IPS-15b (cell line): ENCODE results near the gene SLC33A1.

ENCODE experiments used
- H3K27me3 ChIP-seq: one replicate; pipeline ENCODE4 v1.6.1; 2013; ENCODE audit warnings: low read length; ENCODE audit not compliant: control insufficient read depth, insufficient read depth
- H3K36me3 ChIP-seq: one replicate; pipeline ENCODE4 v1.6.1; 2013; ENCODE audit warnings: low read length; ENCODE audit not compliant: control insufficient read depth, insufficient read depth
- H3K4me1 ChIP-seq: one replicate; pipeline ENCODE4 v1.6.1; 2013; ENCODE audit warnings: mild to moderate bottlenecking, low read length; ENCODE audit not compliant: control insufficient read depth, insufficient read depth
- H3K4me3 ChIP-seq: one replicate; pipeline ENCODE4 v1.5.1; 2013; ENCODE audit warnings: low read depth, low read length
- H3K9ac ChIP-seq: one replicate; pipeline ENCODE4 v1.6.1; 2013; ENCODE audit warnings: low read depth, mild to moderate bottlenecking, low read length
- H3K9me3 ChIP-seq: one replicate; pipeline ENCODE4 v1.6.1; 2013; ENCODE audit warnings: mild to moderate bottlenecking, low read length; ENCODE audit not compliant: control insufficient read depth, insufficient read depth

Gene SLC33A1

GRCh38 chr3:155778462-155778861 is 75.8 kb downstream of the SLC33A1 start:
- H3K9ac ChIP-seq = no peak overlapping the region
- H3K4me3 ChIP-seq = no peak overlapping the region
- H3K9me3 ChIP-seq = no peaks in the 10 kb centered on the region
- no peaks in the 10 kb centered on the region for H3K4me1 ChIP-seq
- H3K36me3 ChIP-seq = no peaks in the 10 kb centered on the region
- no peaks in the 10 kb centered on the region for H3K27me3 ChIP-seq

GRCh38 chr3:155772801-155773200 is 81.4 kb downstream of the SLC33A1 start:
- no peaks in the 10 kb centered on the region for H3K4me1 ChIP-seq
- H3K9ac ChIP-seq = no peak overlapping the region
- no peaks in the 10 kb centered on the region for H3K27me3 ChIP-seq
- peaks cover 3% of the 10 kb centered on the region for H3K9me3 ChIP-seq
- H3K36me3 ChIP-seq = no peaks in the 10 kb centered on the region
- H3K4me3 ChIP-seq = no peak overlapping the region

GRCh38 chr3:155771126-155771525 is 83.1 kb downstream of the SLC33A1 start:
- no peaks in the 10 kb centered on the region for H3K4me1 ChIP-seq

More at GRCh38 chr3:155771126-155771525, 83.1 kb downstream of the SLC33A1 start:
- Histone ChIP-seq H3K9me3 (peaks cover 3% of the 10 kb centered on the region), H3K27me3 (no peaks in the 10 kb centered on the region), H3K36me3 (no peaks in the 10 kb centered on the region), H3K9ac (no peak overlapping the region), H3K4me3 (no peak overlapping the region)
